Endometrial microvascular endothelial cells (primary cell): Measurements from ENCODE around the gene CLCNKB. TPM values are rescaled to one million over a fixed set of nuclear protein-coding genes. Genes with fewer than 3 reads are reported as not detected.

Experiments
- in situ Hi-C: cut with HindIII; loops from 2 replicates; pipeline ENCODE4 v1.10.0; 2017; ENCODE audit warnings: low sequenced_read_pairs, low pct_unique_long_range_greater_than_20kb; ENCODE audit errors: inconsistent ontology term
- total RNA-seq: library from RNA; depleted of rRNA; stranded (reverse); fragments of >200 nt; gene quantifications from one replicate; pipeline ENCODE4 v1.2.3, GENCODE V29; 2015; ENCODE audit errors: inconsistent ontology term

Gene CLCNKB
- total RNA-seq, 1 donor from 2014 or later: 0.93 TPM

- in situ Hi-C loops: no loop called here
Observed at GRCh38 chr1:16082283-16083038, 38.9 kb downstream of the CLCNKB start.

- in situ Hi-C loops: no loop called here
Observed at GRCh38 chr1:16083486-16083885, 39.9 kb downstream of the CLCNKB start.

- in situ Hi-C loops: no loop called here
Observed at GRCh38 chr1:16085522-16085921, 41.9 kb downstream of the CLCNKB start.

GRCh38 chr1:16087733-16088132 is 44.2 kb downstream of the CLCNKB start:
- in situ Hi-C loops: no loop called here

GRCh38 chr1:16088351-16088911 is 44.8 kb downstream of the CLCNKB start:
- in situ Hi-C loops: no loop called here

- in situ Hi-C loops: no loop called here
Observed at GRCh38 chr1:16088996-16089395, 45.4 kb downstream of the CLCNKB start.

- in situ Hi-C loops: no loop called here
Observed at GRCh38 chr1:16090076-16090826, 46.7 kb downstream of the CLCNKB start.

- in situ Hi-C loops: no loop called here
Observed at GRCh38 chr1:16091296-16091695, 47.7 kb downstream of the CLCNKB start.

GRCh38 chr1:16092097-16092922 is 48.7 kb downstream of the CLCNKB start:
- in situ Hi-C loops: no loop called here

GRCh38 chr1:16092923-16093511 is 49.4 kb downstream of the CLCNKB start:
- in situ Hi-C loops: no loop called here

GRCh38 chr1:16093611-16094010 is 50.0 kb downstream of the CLCNKB start:
- in situ Hi-C loops: no loop called here

- in situ Hi-C loops: no loop called here
Observed at GRCh38 chr1:16094453-16095158, 51.0 kb downstream of the CLCNKB start.

GRCh38 chr1:16095447-16095846 is 51.9 kb downstream of the CLCNKB start:
- in situ Hi-C loops: no loop called here

- in situ Hi-C loops: no loop called here
Observed at GRCh38 chr1:16099412-16099811, 55.8 kb downstream of the CLCNKB start.

- in situ Hi-C loops: no loop called here
Observed at GRCh38 chr1:16101623-16102022, 58.0 kb downstream of the CLCNKB start.
